Osteocyte (in vitro differentiated cells): ENCODE results near the gene GID4. TPM values are rescaled to one million over a fixed set of nuclear protein-coding genes. Genes with fewer than 3 reads are reported as not detected.

Experiments used
- DNase-seq: peaks from one replicate; pipeline ENCODE4 v3.0.0; 2021; ENCODE audit warnings: mixed read lengths; ENCODE audit not compliant: unreplicated experiment; ENCODE audit errors: extremely low spot score
- H3K27ac Mint-ChIP-seq: one replicate; pipeline ENCODE4 v1.8.0; 2021; ENCODE audit warnings: mild to moderate bottlenecking, mixed read lengths; ENCODE audit not compliant: unreplicated experiment
- H3K27me3 Mint-ChIP-seq: one replicate; pipeline ENCODE4 v1.8.0; 2021; ENCODE audit warnings: mixed read lengths; ENCODE audit not compliant: unreplicated experiment
- H3K36me3 Mint-ChIP-seq: one replicate; pipeline ENCODE4 v1.8.0; 2021; ENCODE audit warnings: mixed read lengths; ENCODE audit not compliant: unreplicated experiment
- H3K4me1 Mint-ChIP-seq: one replicate; pipeline ENCODE4 v1.8.0; 2021; ENCODE audit warnings: mixed read lengths; ENCODE audit not compliant: unreplicated experiment
- H3K4me3 Mint-ChIP-seq: one replicate; pipeline ENCODE4 v1.8.0; 2021; ENCODE audit warnings: mild to moderate bottlenecking, moderate library complexity, mixed read lengths; ENCODE audit not compliant: unreplicated experiment
- H3K9me3 Mint-ChIP-seq: one replicate; pipeline ENCODE4 v1.8.0; 2021; ENCODE audit warnings: mixed read lengths; ENCODE audit not compliant: unreplicated experiment
- CTCF ChIP-seq: fragments of 200-600 bp; sonication (generic); IDR thresholded peaks from 2 replicates; pipeline ENCODE4 v1.5.0; 2021; ENCODE audit warnings: antibody characterized with exemption, mild to moderate bottlenecking, moderate library complexity
- total RNA-seq: library from RNA; stranded (reverse); gene quantifications from 2 replicates; pipeline ENCODE4 v1.2.1, GENCODE V29; 2021

Gene GID4
- total RNA-seq, 1 donor from 2014 or later, result 9.2 TPM

GRCh38 chr17:18108401-18109312, 69.4 kb downstream of the GID4 start, which contains the start of gene MYO15A:
Gene MYO15A, plus strand, starts transcription at chr17:18108756. Its CDS starts 10,045 bp downstream, at chr17:18118801.
- no peak for TF ChIP-seq CTCF
- Mint-ChIP-seq H3K4me1 (no peaks in the 10 kb centered on the region), H3K36me3 (peaks cover 4% of the 10 kb centered on the region), H3K27me3 (no peaks in the 10 kb centered on the region), H3K27ac (no peak within 1 kb of the TSS), H3K4me3 (no peak within 1 kb of the TSS), H3K9me3 (no peaks in the 10 kb centered on the region)
- no peak for DNase-seq

- H3K4me1 Mint-ChIP-seq, result no peaks in the 10 kb centered on the region
- DNase-seq, result no peak
- no peaks in the 10 kb centered on the region for H3K27me3 Mint-ChIP-seq
- H3K36me3 Mint-ChIP-seq, result peaks cover 2% of the 10 kb centered on the region
- H3K9me3 Mint-ChIP-seq, result no peaks in the 10 kb centered on the region
- no peak overlapping the region for H3K27ac Mint-ChIP-seq
- H3K4me3 Mint-ChIP-seq, result no peak overlapping the region
- no peak for TF ChIP-seq CTCF
Measured at GRCh38 chr17:18109935-18110485, 70.8 kb downstream of the GID4 start.

- H3K4me3 Mint-ChIP-seq, result no peak overlapping the region
- no peaks in the 10 kb centered on the region for H3K27me3 Mint-ChIP-seq
- H3K9me3 Mint-ChIP-seq, result no peaks in the 10 kb centered on the region
- H3K4me1 Mint-ChIP-seq, result no peaks in the 10 kb centered on the region
- no peak for DNase-seq
- no peak overlapping the region for H3K27ac Mint-ChIP-seq
- peaks cover 2% of the 10 kb centered on the region for H3K36me3 Mint-ChIP-seq
- no peak for TF ChIP-seq CTCF
Measured at GRCh38 chr17:18110636-18111145, 71.5 kb downstream of the GID4 start.

- peaks cover 2% of the 10 kb centered on the region for H3K36me3 Mint-ChIP-seq
- H3K9me3 Mint-ChIP-seq, result no peaks in the 10 kb centered on the region
- TF ChIP-seq CTCF, result no peak
- no peak overlapping the region for H3K27ac Mint-ChIP-seq
- no peaks in the 10 kb centered on the region for H3K27me3 Mint-ChIP-seq
- no peak overlapping the region for H3K4me3 Mint-ChIP-seq
- H3K4me1 Mint-ChIP-seq, result no peaks in the 10 kb centered on the region
- DNase-seq, result no peak
Measured at GRCh38 chr17:18111330-18111971, 72.2 kb downstream of the GID4 start.
